Skeletal muscle cell (primary cell): ENCODE measurements around the gene IL12A.

Experiments
- DNase-seq: peaks from one replicate; pipeline ENCODE4 v3.0.0-alpha.2; 2010; ENCODE audit warnings: low read depth
- H3K4me3 ChIP-seq: 2 replicates; pipeline ENCODE4 v1.5.1; 2011; ENCODE audit warnings: low read depth, mild to moderate bottlenecking, control low read depth, low read length, moderate library complexity

Gene IL12A

GRCh38 chr3:159988617-159989271, at the start of gene IL12A:
TSS of gene IL12A (plus strand) at chr3:159988835.
- H3K4me3 ChIP-seq: peak within 1 kb of the TSS; percentile 69
- peak; percentile 25 for DNase-seq

DNA sequence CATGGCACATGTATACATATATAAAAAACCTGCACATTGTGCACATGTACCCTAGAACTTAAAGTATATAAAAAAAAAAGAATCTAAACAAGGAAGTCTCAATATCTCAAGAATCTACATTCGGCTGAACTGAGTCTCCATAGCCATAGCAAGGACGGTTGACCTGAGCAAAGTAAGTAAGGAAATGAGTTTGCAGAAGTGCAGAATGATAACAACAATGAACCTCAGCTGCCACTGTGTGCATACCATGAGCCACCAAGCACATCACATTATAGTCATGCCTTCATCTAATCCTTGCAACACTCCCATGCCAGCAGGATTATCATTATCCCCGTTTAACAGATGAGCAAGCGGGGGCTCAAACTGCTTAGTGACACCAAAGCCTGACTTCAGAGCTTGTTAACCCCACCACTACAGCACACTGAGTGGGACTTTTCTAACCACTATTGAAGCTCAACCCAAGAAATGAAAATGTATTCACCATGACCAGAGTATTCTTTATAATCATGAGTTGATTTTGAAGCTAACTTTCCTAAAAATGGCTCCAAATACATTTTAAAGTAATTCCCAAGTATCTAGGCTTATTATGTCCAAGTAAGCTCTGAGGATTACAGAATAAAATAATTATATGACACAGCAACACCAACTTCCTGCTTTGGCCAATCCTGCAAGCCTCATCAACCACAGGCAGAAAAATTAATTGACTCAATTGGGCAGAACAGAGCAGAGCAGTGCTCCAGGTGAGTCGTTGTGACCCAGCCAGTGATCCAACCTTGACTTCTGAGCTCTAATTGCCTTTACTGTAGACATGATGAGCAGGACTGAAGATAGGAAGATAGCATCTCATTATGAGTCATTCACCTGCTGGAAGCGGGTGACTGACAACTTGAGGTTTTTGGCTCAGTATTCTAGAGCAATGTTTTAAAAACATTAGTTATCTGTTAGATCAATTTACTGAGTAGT, 47.3 kb upstream of the IL12A start:
- no peak for DNase-seq
- no peak overlapping the region for H3K4me3 ChIP-seq

- no peak overlapping the region for H3K4me3 ChIP-seq
- no peak for DNase-seq
These were observed 43.9 kb upstream of the IL12A start for GRCh38 chr3:159944781-159945180.

DNA sequence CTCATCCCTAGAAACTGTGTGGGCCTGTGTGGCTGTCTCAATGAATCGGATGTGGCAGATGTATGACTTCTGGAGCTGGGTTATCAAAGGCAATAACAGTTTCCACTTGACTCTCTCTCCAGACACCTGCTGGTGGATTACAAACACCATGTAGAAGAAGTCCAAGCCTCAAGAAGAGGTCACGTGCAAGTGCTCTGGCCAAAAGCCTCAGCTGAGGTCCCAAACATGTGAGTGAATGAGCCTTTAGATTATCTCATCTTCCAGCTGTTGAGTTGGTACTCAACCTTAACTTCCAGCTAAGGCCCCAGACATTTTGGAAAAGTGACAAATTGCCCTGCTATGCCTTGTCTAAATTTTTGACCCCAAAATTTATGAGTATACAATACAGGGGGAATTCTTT, 42.7 kb upstream of the IL12A start:
- H3K4me3 ChIP-seq: no peak overlapping the region
- DNase-seq: no peak

DNA sequence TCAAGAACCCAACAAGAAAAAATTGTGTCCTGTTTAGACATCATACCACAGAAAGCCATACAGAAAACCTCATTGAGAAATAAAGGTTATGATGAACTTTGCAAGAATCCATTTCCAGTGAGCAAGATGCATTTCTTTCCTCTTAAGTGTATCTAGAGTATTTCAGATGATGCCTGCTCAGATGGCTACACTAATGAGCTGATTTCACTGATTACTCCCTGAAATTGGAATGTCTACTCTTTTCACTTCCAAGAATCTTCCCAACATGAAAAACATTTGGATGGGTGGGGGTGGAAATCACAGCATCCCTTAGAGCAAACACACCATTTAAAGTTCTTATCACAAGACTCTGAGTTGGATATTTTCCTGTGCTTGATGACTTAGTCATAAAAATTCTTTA, 41.4 kb upstream of the IL12A start:
- H3K4me3 ChIP-seq: no peak overlapping the region
- DNase-seq: no peak

DNA sequence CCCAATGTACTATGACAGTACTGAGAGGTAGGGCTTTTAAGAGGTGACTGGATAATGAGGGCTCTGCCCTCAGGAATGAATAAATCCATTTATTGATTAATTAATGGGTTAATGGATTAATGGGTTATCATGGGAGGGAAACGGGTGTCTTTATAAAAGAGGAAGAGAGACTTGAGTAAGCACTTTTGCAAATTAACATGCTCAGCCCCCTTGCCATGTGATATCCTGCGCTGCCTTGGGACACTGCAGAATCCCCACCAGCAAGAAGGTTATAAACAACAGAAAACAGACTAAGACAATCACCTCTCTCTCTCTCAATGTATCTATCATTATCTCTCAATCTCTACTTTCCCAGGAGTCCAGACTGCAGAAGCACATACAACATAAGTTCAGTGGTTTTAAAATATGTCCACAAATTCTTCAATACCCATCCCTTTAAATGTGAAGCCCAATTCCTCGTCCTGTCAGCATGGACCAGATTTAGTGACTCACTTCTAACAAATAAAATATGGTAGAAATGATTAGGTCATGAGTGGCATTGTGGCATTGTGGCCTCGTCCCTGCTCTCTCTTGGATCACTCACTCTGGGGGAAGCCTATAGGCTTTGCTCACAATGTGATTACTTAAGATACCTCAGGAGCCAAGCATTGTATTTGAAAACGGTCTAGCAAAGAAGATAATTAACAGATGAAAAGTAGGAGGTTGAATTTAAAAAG, 40.0 kb upstream of the IL12A start:
- H3K4me3 ChIP-seq: no peak overlapping the region
- DNase-seq: no peak

- DNase-seq: no peak
- no peak overlapping the region for H3K4me3 ChIP-seq
These were observed 38.3 kb upstream of the IL12A start for GRCh38 chr3:159950156-159950898.

DNA sequence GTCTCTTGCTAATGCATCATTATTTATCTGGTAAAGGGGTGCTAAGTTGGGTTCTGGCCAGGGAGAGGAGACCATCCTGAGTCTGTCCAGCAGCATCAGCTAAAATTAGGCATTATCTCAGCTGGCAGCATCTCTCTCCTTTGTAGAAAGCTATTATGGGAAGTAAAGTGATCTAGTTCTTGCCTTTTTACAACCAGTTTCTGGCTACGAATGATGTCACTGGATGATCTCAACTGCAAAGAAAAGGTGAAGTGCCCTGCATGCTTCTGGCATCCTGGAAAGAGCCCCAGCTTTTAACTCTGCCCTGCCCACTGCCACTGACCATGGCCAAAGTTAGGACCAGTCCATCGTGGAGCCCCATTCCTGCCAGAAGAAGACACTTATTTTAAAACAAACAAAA, 37.1 kb upstream of the IL12A start:
- no peak for DNase-seq

GRCh38 chr3:159953325-159954085, 35.1 kb upstream of the IL12A start:
- no peak overlapping the region for H3K4me3 ChIP-seq
- DNase-seq: no peak

More for the DNA sequence above, 37.1 kb upstream of the IL12A start:
- H3K4me3 ChIP-seq: no peak overlapping the region

DNA sequence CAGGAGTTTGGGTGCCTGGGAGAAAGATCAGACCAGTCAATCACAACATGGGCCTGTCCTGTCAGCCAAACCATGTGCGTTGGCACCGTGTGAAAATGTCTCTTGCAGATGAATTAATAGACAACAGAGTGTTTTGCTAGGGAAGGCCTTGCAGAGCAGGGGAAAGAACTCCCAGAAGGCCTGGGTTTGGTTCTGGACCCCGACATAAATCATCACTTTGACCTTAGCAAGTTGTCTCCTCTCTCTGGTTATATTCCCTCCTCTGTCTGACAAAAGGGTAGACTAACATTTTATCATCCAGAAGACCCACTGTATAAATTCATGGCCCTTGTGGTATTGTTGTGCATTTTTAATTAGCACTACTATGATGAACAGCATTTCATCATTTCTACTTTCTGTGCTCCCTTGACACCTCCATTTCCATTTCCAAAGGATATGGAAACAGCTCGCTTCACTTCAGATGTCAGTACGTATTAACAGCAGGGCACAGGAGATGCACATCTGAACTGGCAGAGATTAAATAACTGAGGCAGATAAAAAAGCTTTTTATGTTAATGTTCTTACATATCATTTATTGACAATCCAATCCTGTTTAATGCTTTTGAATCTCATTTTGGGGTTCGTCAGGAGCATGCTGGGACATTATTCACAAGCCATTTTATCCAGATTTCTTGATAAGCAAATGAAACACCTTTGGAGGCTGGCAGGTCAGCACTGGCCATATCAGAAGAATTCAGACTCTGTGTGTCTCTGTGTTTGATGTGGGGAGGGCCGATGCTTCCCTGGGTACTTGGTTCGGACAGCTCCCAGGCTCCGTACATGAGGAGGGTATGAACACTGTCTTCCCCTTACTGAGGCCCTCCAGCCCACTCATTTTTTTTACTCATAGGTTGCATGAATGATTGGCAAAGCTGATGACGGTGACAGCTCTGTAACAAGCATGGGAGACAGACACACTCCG, 28.2 kb upstream of the IL12A start:
- DNase-seq: no peak
- no peak overlapping the region for H3K4me3 ChIP-seq

DNA sequence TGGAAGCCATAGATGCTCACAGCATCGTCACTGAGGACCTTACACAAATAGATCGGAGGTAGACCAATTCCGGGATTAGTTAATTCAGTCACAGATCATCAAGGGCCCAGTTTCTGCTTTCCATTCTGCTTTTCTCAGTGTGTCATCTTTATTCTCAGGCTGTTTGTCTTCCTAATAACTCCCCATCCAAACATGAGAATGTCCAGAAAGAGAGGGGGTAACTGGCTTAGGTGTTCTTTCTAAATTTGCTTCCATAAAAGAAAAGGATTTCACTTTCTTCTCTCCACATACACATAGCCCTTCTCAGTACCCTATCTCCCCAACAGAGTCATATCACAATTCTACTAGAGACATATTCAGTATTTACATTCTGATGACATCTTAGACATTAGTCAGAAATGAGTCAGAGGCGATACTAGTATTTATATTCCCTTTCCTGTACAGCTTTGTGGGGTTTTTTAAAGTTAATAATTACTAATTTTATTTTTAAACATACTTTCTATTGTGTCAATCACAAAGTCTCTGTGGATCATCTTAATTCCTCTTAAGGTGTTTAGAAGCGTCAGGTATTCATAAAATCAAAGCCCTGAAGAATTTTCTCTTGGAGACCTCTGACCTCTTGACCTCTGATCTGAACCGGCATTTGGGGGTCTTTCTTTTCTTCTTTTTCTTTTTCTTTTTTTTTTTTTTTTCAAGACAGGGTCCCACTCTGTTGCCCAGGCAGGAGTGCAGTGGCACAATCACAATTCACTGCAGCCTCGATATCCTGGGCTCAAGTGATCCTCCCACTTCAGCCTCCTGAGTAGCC, 24.3 kb upstream of the IL12A start:
- DNase-seq: peak; percentile 39
- no peak overlapping the region for H3K4me3 ChIP-seq

DNA sequence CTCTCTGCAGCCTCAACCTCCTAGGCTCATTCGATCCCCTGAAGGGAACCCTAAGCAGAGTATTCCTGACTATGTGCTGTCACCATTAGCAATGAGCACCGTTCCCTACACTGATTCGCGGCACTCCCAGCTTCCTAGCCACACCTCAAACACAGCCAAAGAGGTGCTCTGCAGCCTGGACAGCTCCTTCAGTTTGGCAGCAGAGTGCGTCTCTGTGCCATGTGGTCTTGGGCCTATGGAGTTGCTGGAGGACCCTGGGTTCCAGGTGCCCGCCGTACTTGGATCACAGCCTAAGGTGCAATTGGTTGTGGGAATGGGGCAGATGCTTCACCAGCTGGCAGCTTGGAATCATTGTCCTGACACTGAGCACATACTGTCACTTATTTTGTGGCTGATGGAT, 17.3 kb upstream of the IL12A start:
- DNase-seq: no peak
- H3K4me3 ChIP-seq: no peak overlapping the region

- H3K4me3 ChIP-seq: no peak overlapping the region
- no peak for DNase-seq
These were observed 11.3 kb upstream of the IL12A start for GRCh38 chr3:159977295-159977694.

DNA sequence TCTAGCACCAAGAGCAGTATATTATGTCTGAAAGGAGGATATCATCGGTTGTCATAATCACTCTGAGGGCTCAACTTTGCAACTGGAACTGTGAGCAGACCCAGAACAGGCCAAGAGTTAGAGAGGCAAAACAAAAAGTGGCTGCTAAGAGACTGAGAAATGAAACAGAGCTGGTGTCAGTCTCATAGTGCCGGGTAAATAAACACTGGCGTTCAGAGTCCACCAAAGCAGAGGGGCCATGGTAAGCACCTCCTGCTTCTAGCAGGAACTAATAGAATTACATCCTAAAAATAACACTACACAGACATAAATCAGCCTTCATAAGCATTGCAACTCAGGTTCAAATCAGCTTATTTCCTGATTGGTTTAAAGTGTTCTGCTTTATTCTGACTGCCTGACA, 10.3 kb upstream of the IL12A start:
- no peak for DNase-seq
- no peak overlapping the region for H3K4me3 ChIP-seq

- DNase-seq: no peak
These were observed 9.5 kb upstream of the IL12A start for GRCh38 chr3:159978918-159979703.

GRCh38 chr3:159982442-159982974, 6.1 kb upstream of the IL12A start:
- DNase-seq: no peak

More at GRCh38 chr3:159978918-159979703, 9.5 kb upstream of the IL12A start:
- H3K4me3 ChIP-seq: no peak overlapping the region

More at GRCh38 chr3:159982442-159982974, 6.1 kb upstream of the IL12A start:
- H3K4me3 ChIP-seq: no peak overlapping the region
